ENCODE measurements around the gene C10orf120. TPM values are rescaled to one million over a fixed set of nuclear protein-coding genes. Genes with fewer than 3 reads are reported as not detected.

C10orf120 gene
- total and polyA plus RNA-seq, 9 donors: not detected

GRCh38 chr10:122678266-122678665 is 21.4 kb downstream of the C10orf120 start:
- no peak for DNase-seq
- Histone ChIP-seq H3K27ac (ENCODE audit: low read length) (no peak overlapping the region), H3K36me3 (ENCODE audit: control insufficient read depth, insufficient read depth, low read length) (no peaks in the 10 kb centered on the region), H3K4me1 (ENCODE audit: control insufficient read depth, insufficient read depth, low read length) (no peaks in the 10 kb centered on the region), H3K9me3 (replicated peaks; ENCODE audit: control insufficient read depth, low read depth, low read length) (no peaks in the 10 kb centered on the region), H3K4me3 (ENCODE audit: low read length) (no peak overlapping the region), H3K27me3 (ENCODE audit: control insufficient read depth, insufficient read depth, low read length) (no peaks in the 10 kb centered on the region)

- Histone ChIP-seq H3K27me3 (ENCODE audit: control insufficient read depth, insufficient read depth, low read length) (no peaks in the 10 kb centered on the region), H3K27ac (ENCODE audit: low read length) (no peak overlapping the region), H3K9me3 (replicated peaks; ENCODE audit: control insufficient read depth, low read depth, low read length) (no peaks in the 10 kb centered on the region), H3K36me3 (ENCODE audit: control insufficient read depth, insufficient read depth, low read length) (no peaks in the 10 kb centered on the region), H3K4me3 (ENCODE audit: low read length) (no peak overlapping the region), H3K4me1 (ENCODE audit: control insufficient read depth, insufficient read depth, low read length) (no peaks in the 10 kb centered on the region)
- no CpG with 5 or more reads among the region's 2 CpGs for WGBS (ENCODE audit: insufficient coverage)
- no peak for DNase-seq
Measured at GRCh38 chr10:122675278-122675677, 24.4 kb downstream of the C10orf120 start.

- no peaks in the 10 kb centered on the region for H3K9me3 ChIP-seq (replicated peaks; ENCODE audit: control insufficient read depth, low read depth, low read length)
- H3K36me3 ChIP-seq (ENCODE audit: control insufficient read depth, insufficient read depth, low read length): no peaks in the 10 kb centered on the region
- H3K4me3 ChIP-seq (ENCODE audit: low read length): no peak overlapping the region
- H3K27ac ChIP-seq (ENCODE audit: low read length): no peak overlapping the region
- DNase-seq: no peak
- 74% methylated on average over 4 of the region's 8 CpGs for WGBS (ENCODE audit: insufficient coverage)
- no peaks in the 10 kb centered on the region for H3K4me1 ChIP-seq (ENCODE audit: control insufficient read depth, insufficient read depth, low read length)
- peaks cover 1% of the 10 kb centered on the region for H3K27me3 ChIP-seq (ENCODE audit: control insufficient read depth, insufficient read depth, low read length)
Measured at GRCh38 chr10:122674781-122675180, 24.9 kb downstream of the C10orf120 start.

- DNase-seq: no peak
- Histone ChIP-seq H3K4me1 (ENCODE audit: control insufficient read depth, insufficient read depth, low read length) (no peaks in the 10 kb centered on the region), H3K27me3 (ENCODE audit: control insufficient read depth, insufficient read depth, low read length) (peaks cover 2% of the 10 kb centered on the region), H3K36me3 (ENCODE audit: control insufficient read depth, insufficient read depth, low read length) (no peaks in the 10 kb centered on the region), H3K27ac (ENCODE audit: low read length) (no peak overlapping the region), H3K4me3 (ENCODE audit: low read length) (no peak overlapping the region), H3K9me3 (replicated peaks; ENCODE audit: control insufficient read depth, low read depth, low read length) (no peaks in the 10 kb centered on the region)
- 75% methylated on average over 5 of the region's 5 CpGs for WGBS (ENCODE audit: insufficient coverage)
Measured at GRCh38 chr10:122673731-122674130, 25.9 kb downstream of the C10orf120 start.

GRCh38 chr10:122673269-122673668 is 26.4 kb downstream of the C10orf120 start:
- no peak overlapping the region for H3K27ac ChIP-seq (ENCODE audit: low read length)
- H3K4me1 ChIP-seq (ENCODE audit: control insufficient read depth, insufficient read depth, low read length): no peaks in the 10 kb centered on the region
- peaks cover 2% of the 10 kb centered on the region for H3K27me3 ChIP-seq (ENCODE audit: control insufficient read depth, insufficient read depth, low read length)
- H3K36me3 ChIP-seq (ENCODE audit: control insufficient read depth, insufficient read depth, low read length): no peaks in the 10 kb centered on the region
- no peak for DNase-seq
- no peaks in the 10 kb centered on the region for H3K9me3 ChIP-seq (replicated peaks; ENCODE audit: control insufficient read depth, low read depth, low read length)
- 46% methylated on average over 6 of the region's 6 CpGs for WGBS (ENCODE audit: insufficient coverage)
- no peak overlapping the region for H3K4me3 ChIP-seq (ENCODE audit: low read length)

- Histone ChIP-seq H3K36me3 (ENCODE audit: control insufficient read depth, insufficient read depth, low read length) (no peaks in the 10 kb centered on the region), H3K4me3 (ENCODE audit: low read length) (no peak overlapping the region), H3K27me3 (ENCODE audit: control insufficient read depth, insufficient read depth, low read length) (peaks cover 2% of the 10 kb centered on the region), H3K9me3 (replicated peaks; ENCODE audit: control insufficient read depth, low read depth, low read length) (no peaks in the 10 kb centered on the region), H3K27ac (ENCODE audit: low read length) (no peak overlapping the region), H3K4me1 (ENCODE audit: control insufficient read depth, insufficient read depth, low read length) (no peaks in the 10 kb centered on the region)
- no peak for DNase-seq
- WGBS (ENCODE audit: insufficient coverage): 81% methylated on average over 4 of the region's 4 CpGs
Measured at GRCh38 chr10:122672655-122673054, 27.0 kb downstream of the C10orf120 start.

GRCh38 chr10:122671355-122671754 is 28.3 kb downstream of the C10orf120 start:
- 40% methylated on average over 1 of the region's 3 CpGs for WGBS (ENCODE audit: insufficient coverage)

GRCh38 chr10:122669842-122670241 is 29.8 kb downstream of the C10orf120 start:
- no CpG with 5 or more reads among the region's 2 CpGs for WGBS (ENCODE audit: insufficient coverage)
- no peaks in the 10 kb centered on the region for H3K9me3 ChIP-seq (replicated peaks; ENCODE audit: control insufficient read depth, low read depth, low read length)
- H3K4me3 ChIP-seq (ENCODE audit: low read length): no peak overlapping the region

More at GRCh38 chr10:122671355-122671754, 28.3 kb downstream of the C10orf120 start:
- Histone ChIP-seq H3K4me1 (ENCODE audit: control insufficient read depth, insufficient read depth, low read length) (no peaks in the 10 kb centered on the region), H3K27me3 (ENCODE audit: control insufficient read depth, insufficient read depth, low read length) (peaks cover 2% of the 10 kb centered on the region), H3K27ac (ENCODE audit: low read length) (no peak overlapping the region), H3K9me3 (replicated peaks; ENCODE audit: control insufficient read depth, low read depth, low read length) (no peaks in the 10 kb centered on the region), H3K4me3 (ENCODE audit: low read length) (no peak overlapping the region), H3K36me3 (ENCODE audit: control insufficient read depth, insufficient read depth, low read length) (no peaks in the 10 kb centered on the region)
- no peak for DNase-seq

GRCh38 chr10:122669045-122669444 is 30.6 kb downstream of the C10orf120 start:
- Histone ChIP-seq H3K27ac (ENCODE audit: low read length) (no peak overlapping the region), H3K36me3 (ENCODE audit: control insufficient read depth, insufficient read depth, low read length) (no peaks in the 10 kb centered on the region), H3K4me1 (ENCODE audit: control insufficient read depth, insufficient read depth, low read length) (no peaks in the 10 kb centered on the region), H3K9me3 (replicated peaks; ENCODE audit: control insufficient read depth, low read depth, low read length) (no peaks in the 10 kb centered on the region), H3K27me3 (ENCODE audit: control insufficient read depth, insufficient read depth, low read length) (peaks cover 4% of the 10 kb centered on the region), H3K4me3 (ENCODE audit: low read length) (no peak overlapping the region)
- no peak for DNase-seq
- WGBS (ENCODE audit: insufficient coverage): no CpG with 5 or more reads among the region's 2 CpGs

More at GRCh38 chr10:122669842-122670241, 29.8 kb downstream of the C10orf120 start:
- no peak for DNase-seq
- Histone ChIP-seq H3K36me3 (ENCODE audit: control insufficient read depth, insufficient read depth, low read length) (no peaks in the 10 kb centered on the region), H3K27ac (ENCODE audit: low read length) (no peak overlapping the region), H3K27me3 (ENCODE audit: control insufficient read depth, insufficient read depth, low read length) (peaks cover 4% of the 10 kb centered on the region), H3K4me1 (ENCODE audit: control insufficient read depth, insufficient read depth, low read length) (no peaks in the 10 kb centered on the region)

GRCh38 chr10:122665946-122666345 is 33.7 kb downstream of the C10orf120 start:
- Histone ChIP-seq H3K27ac (ENCODE audit: low read length) (no peak overlapping the region), H3K27me3 (ENCODE audit: control insufficient read depth, insufficient read depth, low read length) (peaks cover 6% of the 10 kb centered on the region), H3K9me3 (replicated peaks; ENCODE audit: control insufficient read depth, low read depth, low read length) (no peaks in the 10 kb centered on the region), H3K4me1 (ENCODE audit: control insufficient read depth, insufficient read depth, low read length) (no peaks in the 10 kb centered on the region), H3K36me3 (ENCODE audit: control insufficient read depth, insufficient read depth, low read length) (no peaks in the 10 kb centered on the region), H3K4me3 (ENCODE audit: low read length) (no peak overlapping the region)
- DNase-seq: no peak
- WGBS (ENCODE audit: insufficient coverage): no CpG with 5 or more reads among the region's 4 CpGs

GRCh38 chr10:122665329-122665860 is 34.3 kb downstream of the C10orf120 start:
- Histone ChIP-seq H3K36me3 (ENCODE audit: control insufficient read depth, insufficient read depth, low read length) (no peaks in the 10 kb centered on the region), H3K27me3 (ENCODE audit: control insufficient read depth, insufficient read depth, low read length) (peaks cover 6% of the 10 kb centered on the region), H3K4me1 (ENCODE audit: control insufficient read depth, insufficient read depth, low read length) (no peaks in the 10 kb centered on the region), H3K4me3 (ENCODE audit: low read length) (no peak overlapping the region), H3K27ac (ENCODE audit: low read length) (no peak overlapping the region), H3K9me3 (replicated peaks; ENCODE audit: control insufficient read depth, low read depth, low read length) (no peaks in the 10 kb centered on the region)
- WGBS (ENCODE audit: insufficient coverage): 80% methylated on average over 3 of the region's 7 CpGs
- DNase-seq: no peak

Data from muscle of leg (tissue), 11 donors.